ENCODE results near the gene SURF2.
"Not testable (repeated sequence)": the region's sequence is repeated elsewhere in the genome, so short reads cannot be mapped to it uniquely, and the experiment has no call there.

The SURF2 gene

GRCh38 chr9:133331641-133332380 lies 24.5 kb upstream of the SURF2 start:
- DNase-seq (ENCODE audit: extremely low read depth, low read depth), result no peak
- no peak for TF ChIP-seq CTCF (IDR thresholded peaks at IDR 0.05; ENCODE audit: low read depth, low read length)

GRCh38 chr9:133332381-133332730 lies 24.0 kb upstream of the SURF2 start:
- DNase-seq (ENCODE audit: extremely low read depth, low read depth), result no peak
- TF ChIP-seq CTCF (IDR thresholded peaks at IDR 0.05; ENCODE audit: low read depth, low read length), result no peak

- TF ChIP-seq CTCF (IDR thresholded peaks at IDR 0.05; ENCODE audit: low read depth, low read length), result no peak
- DNase-seq (ENCODE audit: extremely low read depth, low read depth), result no peak
These were observed 23.3 kb upstream of the SURF2 start for GRCh38 chr9:133333011-133333410.

- DNase-seq (ENCODE audit: extremely low read depth, low read depth), result no peak
These were observed 22.8 kb upstream of the SURF2 start for GRCh38 chr9:133333566-133333965.

GRCh38 chr9:133334161-133334560 lies 22.2 kb upstream of the SURF2 start:
- DNase-seq (ENCODE audit: extremely low read depth, low read depth), result no peak
- no peak for TF ChIP-seq CTCF (IDR thresholded peaks at IDR 0.05; ENCODE audit: low read depth, low read length)

More at GRCh38 chr9:133333566-133333965, 22.8 kb upstream of the SURF2 start:
- no peak for TF ChIP-seq CTCF (IDR thresholded peaks at IDR 0.05; ENCODE audit: low read depth, low read length)

GRCh38 chr9:133334888-133335287 lies 21.5 kb upstream of the SURF2 start:
- not testable (repeated sequence) for DNase-seq (ENCODE audit: extremely low read depth, low read depth)

GRCh38 chr9:133335924-133336811 lies 20.2 kb upstream of the SURF2 start, which contains the start of gene SURF6:
TSS of gene SURF6 (minus strand) at chr9:133336188. CDS start at chr9:133336132, 56 bp downstream.
- TF ChIP-seq CTCF (IDR thresholded peaks at IDR 0.05; ENCODE audit: low read depth, low read length), result no peak

More at GRCh38 chr9:133335924-133336811, 20.2 kb upstream of the SURF2 start, which contains the start of gene SURF6:
- DNase-seq (ENCODE audit: extremely low read depth, low read depth), result peak; percentile 58
